Measurements from ENCODE around the gene TBC1D19.
"Not testable (repeated sequence)": the region's sequence is repeated elsewhere in the genome, so short reads cannot be mapped to it uniquely, and the experiment has no call there.

The TBC1D19 gene

GRCh38 chr4:26685250-26685649 lies 101.4 kb downstream of the TBC1D19 start:
- DNase-seq (ENCODE audit: low read depth), result no peak

DNA sequence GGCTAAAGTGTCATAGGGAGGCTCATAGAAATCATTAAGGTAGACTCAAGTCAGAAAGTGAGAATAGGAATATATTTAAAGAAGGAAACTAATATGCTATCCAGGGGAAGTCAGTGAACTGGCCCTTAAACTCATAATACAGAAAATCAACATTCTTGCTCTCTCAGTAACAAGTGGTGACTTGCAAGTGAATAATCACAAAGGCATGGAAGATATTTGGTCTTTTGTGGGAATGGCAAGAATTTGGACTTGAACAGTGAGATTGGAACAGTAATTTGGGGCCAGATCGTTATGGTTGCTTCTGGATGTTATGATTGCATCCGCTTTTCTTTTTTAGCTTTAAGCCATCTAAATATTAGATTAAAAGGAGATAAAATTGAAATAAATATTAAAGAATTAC lies 103.8 kb downstream of the TBC1D19 start:
- no peak for DNase-seq (ENCODE audit: low read depth)

DNA sequence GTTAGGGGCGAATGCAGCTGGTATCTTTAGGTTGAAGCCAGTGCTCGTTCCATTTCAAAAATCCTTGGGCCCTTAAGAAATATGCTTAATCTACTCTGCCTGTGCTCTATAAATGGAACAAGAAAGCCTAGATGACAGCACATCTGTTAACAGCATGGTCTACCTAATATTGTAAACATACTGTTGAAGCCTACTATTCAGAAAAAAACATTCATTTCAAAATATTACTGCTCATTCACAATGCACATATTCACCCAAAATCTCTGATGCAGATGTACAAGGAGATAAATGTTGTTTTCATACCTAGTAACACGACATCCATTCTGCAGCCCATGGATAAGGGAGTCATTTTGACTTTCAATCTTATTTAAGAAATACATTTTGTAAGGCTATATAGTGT lies 106.6 kb downstream of the TBC1D19 start:
- no peak for DNase-seq (ENCODE audit: low read depth)

DNA sequence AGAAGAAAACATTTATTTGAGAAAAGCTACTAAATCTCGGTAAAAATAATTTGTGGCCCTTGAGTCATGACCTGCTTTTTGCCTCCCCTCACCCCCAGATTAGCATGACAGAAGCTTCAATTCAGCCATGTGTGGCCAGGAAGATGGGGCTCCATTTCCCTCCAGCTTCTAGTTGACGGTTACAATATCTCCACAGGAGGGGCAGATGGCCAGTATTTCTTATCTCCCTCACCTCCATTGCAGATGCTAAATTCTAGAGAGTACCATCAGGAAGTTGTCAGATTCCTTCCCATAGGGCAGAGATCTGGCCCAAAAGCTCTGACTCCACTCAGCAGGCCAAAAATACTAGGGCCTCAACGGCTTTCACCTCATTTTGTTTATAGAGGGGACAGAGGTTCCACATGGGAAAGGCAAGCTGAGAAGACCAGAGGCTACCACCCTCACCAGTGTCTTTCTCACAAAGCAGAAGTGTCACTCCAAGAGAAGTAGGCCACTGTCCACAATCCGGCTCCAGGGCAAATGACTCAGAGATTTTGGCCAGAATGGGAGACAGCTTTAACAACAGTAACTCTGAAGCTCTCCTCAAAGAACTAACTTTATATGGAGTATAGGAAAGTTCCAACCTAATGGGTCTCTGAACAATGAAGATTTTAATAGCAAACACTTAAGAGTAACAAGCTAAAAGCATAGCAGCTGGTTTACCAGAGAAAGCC lies 108.3 kb downstream of the TBC1D19 start:
- DNase-seq (ENCODE audit: low read depth), result no peak

DNA sequence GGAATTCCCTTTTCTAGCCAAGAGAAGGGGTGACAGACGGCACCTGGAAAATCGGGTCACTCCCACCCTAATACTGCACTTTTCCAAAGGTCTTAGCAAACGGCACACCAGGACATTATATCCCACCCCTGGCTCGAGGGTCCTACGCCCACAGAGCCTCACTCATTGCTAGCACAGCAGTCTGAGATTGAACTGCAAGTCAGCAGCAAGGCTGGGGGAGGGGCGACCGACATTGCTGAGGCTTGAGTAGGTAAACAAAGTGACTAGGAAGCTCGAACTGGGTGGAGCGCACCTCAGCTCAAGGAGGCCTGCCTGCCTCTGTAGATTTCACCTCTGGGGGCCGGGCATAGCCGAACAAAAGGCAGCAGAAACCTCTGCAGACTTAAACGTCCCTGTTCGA lies 110.2 kb downstream of the TBC1D19 start:
- not testable (repeated sequence) for DNase-seq (ENCODE audit: low read depth)

- no peak for DNase-seq (ENCODE audit: low read depth)
These were observed 116.2 kb downstream of the TBC1D19 start for GRCh38 chr4:26700110-26700509.

DNA sequence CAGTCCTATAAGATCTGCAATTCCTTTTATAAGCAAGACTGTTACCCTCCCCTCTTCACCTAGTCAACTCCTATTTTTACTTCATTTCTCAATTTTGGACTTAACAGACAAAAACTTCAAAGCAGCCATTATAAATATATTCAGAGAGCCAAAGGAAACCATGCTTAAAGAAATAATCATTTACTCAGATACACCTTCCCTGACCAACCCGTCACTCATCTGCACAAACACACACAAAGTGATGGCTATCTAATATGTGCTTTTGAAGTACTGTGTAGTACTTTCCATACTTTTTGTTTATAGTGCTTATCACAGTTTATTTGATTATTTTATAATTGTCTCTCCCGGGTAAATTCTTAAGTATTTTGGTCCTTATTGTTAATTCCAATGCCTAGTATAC lies 117.2 kb downstream of the TBC1D19 start:
- DNase-seq (ENCODE audit: low read depth), result no peak

GRCh38 chr4:26701786-26702227 lies 117.9 kb downstream of the TBC1D19 start:
- no peak for DNase-seq (ENCODE audit: low read depth)

DNA sequence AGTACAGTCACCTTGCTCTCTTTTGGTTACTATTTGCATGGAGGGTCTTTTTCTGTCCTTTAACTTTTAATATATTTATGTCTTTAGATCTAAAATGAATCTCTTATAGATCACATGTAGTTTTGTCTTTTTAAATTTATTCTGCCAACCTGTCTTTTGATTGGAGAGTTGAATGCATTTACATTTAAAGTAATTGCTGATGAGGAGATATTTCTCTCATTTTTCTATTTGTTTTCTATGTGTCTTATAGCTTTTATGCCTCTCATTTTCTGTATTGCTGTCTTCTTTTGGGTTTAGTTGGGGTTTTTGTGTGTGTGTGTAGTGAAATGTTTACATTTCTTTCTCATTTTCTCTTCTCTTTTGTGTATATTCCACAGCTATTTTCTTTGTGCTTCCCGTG lies 123.5 kb downstream of the TBC1D19 start:
- DNase-seq (ENCODE audit: low read depth), result no peak

GRCh38 chr4:26709246-26709645 lies 125.4 kb downstream of the TBC1D19 start:
- DNase-seq (ENCODE audit: low read depth), result no peak

DNA sequence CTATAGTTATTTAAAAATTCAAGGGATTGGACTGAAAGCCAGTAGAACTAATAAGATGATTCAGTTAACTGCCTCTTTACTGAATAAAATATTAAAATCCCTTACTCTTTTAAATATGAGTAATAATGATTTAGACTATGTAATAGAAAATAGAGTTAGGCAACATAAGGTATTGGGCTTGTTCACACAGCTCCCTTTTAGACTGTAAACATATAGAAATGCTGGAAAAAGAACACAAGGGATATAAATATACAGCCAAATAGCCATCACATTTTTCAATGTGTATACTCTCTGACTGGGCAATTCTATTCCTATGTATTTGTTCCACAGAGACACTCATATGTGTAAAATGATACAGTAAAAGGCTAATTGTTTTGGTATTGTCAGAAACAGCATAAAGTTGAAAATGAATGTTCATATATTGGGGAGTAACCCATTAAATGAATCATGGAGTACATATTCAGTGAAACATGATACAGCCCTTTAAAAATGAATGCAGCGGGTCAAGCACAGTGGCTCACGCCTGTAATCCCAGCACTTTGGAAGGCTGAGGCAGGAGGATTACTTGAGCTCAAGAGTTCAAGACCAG lies 129.8 kb downstream of the TBC1D19 start:
- DNase-seq (ENCODE audit: low read depth), result no peak

DNA sequence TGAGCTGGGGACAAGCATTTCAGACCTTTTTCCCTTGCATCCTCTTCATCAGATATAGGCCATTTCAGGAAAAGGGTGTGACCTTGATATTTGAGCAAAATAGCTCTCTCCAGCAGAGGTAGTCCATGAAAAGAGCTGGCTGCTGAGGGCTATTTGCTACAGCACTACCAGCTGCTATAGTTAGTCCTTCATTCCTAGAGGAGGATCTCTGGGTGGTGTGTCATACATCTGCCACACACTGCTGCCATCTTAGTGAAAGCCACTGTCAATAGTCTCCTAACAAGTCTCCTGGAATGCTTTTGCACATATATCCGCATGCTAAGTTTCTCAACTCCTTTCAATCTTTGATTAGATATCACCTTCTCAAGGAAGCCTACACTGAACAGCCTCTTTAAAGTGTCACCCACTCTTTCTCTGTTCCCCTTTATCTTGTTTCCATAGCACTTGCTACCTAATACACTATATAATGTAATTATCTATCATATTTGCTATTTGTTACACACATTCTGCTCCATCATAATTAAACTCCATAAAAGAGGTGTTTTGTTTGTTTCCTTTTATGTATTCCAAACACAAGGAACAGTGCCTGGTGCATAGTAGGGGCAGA lies 131.9 kb downstream of the TBC1D19 start:
- no peak for DNase-seq (ENCODE audit: low read depth)

DNA sequence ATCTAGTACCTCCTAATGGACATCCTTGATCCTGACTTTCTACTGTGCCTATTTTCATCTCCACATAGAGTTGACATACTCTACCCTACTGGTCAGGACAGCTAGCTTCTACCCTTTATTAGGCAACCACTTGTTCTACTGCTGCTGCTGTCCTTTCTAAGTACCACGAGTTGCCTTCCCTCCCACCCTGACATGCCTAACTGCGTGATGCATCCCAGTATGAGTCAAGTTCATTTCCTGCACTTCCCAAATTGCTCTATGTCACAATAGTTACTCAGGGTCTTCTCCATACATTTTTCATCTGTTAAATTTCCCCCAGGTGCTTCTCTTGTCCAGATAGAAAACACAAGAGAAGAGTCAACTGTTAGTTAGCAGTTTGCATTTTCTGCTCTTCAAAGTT lies 133.4 kb downstream of the TBC1D19 start:
- no peak for DNase-seq (ENCODE audit: low read depth)

- DNase-seq (ENCODE audit: low read depth), result no peak
These were observed 136.2 kb downstream of the TBC1D19 start for GRCh38 chr4:26719954-26720552.

DNA sequence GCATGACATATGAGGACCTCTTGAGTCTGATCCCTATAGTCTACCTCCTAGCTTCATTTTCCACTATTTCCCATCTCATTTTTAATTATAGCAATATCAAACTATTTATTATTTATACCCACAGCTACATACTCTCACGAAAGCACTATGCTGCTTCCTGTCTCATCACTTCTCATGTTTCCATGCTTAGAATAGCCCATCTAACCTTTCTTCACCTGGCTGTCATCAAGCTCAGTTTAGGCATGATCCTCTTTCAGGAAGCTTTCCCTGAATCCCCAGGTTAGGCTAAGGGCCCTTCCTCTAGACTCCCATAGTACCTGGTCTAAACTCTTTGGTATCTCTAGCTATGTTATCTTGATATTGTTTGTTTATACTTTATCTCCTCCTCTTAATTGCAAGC lies 137.8 kb downstream of the TBC1D19 start:
- DNase-seq (ENCODE audit: low read depth), result no peak

- DNase-seq (ENCODE audit: low read depth), result no peak
These were observed 139.3 kb downstream of the TBC1D19 start for GRCh38 chr4:26723216-26723615.

DNA sequence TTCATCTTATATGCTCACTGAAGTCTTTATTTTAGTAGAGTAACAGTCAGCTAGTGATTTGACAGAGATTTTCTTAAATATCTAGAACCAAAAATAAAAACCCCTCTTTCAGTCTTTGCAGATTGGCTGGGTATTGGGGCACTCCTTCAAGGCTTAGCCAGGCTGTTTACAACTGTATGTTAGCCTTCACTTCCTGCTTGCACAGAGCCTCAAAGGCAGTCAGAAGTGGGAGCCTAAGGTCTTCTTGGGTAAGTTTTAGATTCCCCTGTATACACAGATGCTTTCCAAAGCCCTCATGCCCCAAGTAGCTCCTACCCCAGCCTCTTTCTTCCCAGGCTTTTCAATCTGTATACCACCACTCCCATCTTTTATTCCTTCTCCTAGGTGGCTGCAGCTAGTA lies 140.7 kb downstream of the TBC1D19 start:
- DNase-seq (ENCODE audit: low read depth), result no peak

- DNase-seq (ENCODE audit: low read depth), result no peak
These were observed 142.9 kb downstream of the TBC1D19 start for GRCh38 chr4:26726655-26727387.

- no peak for DNase-seq (ENCODE audit: low read depth)
These were observed 144.0 kb downstream of the TBC1D19 start for GRCh38 chr4:26727844-26728243.

- DNase-seq (ENCODE audit: low read depth), result no peak
These were observed 145.1 kb downstream of the TBC1D19 start for GRCh38 chr4:26729027-26729426.

DNA sequence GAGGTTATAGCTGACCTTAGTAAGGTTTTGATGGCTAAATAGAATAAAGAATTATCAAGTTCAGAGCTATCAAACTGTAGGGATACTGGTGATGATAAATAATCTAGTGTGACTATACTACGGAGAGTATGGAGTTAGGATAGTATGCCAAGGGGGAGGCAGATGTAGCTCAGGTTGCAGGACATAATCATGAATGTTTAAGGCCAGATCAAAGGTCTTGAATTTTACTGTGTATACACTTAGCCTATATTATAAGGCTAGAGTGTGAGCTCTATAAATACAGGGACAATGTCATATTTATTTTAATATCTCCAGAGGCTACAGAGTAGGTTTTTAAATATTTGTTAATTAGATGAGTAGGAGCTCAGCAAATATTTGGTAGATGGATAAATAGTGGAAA lies 145.7 kb downstream of the TBC1D19 start:
- DNase-seq (ENCODE audit: low read depth), result no peak

- DNase-seq (ENCODE audit: low read depth), result no peak
These were observed 147.6 kb downstream of the TBC1D19 start for GRCh38 chr4:26731351-26732035.

All from stimulated activated CD8-positive, alpha-beta memory T cell treated with anti-CD3 and anti-CD28 coated beads, Interleukin-15, amount 100 ng/mL, for 24 hours (primary cell).